ENCODE data around the gene SSH2.

DNA sequence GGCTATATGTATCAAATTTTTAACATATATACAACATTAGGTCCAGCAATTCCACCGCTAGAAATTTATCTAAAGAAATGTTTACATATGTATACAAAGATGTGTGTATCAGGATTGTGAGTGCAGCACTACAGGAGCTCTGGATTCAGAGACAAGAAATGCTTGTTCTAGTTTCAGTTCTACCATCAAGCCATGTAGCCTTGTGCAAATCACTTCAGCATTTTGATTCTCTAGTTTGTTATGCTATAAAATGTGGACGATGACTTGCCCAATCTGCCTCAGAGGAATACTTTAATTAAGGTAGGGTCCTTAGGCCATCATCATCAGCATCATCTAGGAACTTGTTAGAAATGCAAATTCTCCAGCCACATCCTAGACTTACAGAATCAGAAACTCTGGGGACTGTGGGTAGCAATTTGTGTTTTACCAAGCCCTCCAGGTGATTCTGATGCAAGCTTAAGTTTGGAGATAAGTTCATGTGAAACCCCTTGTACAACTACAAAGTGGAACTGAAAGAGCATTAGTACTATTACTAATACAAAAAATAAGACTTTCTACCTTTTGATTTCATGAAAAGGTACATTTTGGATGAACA, 176.1 kb downstream of the SSH2 start:
- TF ChIP-seq, protein P1, sequence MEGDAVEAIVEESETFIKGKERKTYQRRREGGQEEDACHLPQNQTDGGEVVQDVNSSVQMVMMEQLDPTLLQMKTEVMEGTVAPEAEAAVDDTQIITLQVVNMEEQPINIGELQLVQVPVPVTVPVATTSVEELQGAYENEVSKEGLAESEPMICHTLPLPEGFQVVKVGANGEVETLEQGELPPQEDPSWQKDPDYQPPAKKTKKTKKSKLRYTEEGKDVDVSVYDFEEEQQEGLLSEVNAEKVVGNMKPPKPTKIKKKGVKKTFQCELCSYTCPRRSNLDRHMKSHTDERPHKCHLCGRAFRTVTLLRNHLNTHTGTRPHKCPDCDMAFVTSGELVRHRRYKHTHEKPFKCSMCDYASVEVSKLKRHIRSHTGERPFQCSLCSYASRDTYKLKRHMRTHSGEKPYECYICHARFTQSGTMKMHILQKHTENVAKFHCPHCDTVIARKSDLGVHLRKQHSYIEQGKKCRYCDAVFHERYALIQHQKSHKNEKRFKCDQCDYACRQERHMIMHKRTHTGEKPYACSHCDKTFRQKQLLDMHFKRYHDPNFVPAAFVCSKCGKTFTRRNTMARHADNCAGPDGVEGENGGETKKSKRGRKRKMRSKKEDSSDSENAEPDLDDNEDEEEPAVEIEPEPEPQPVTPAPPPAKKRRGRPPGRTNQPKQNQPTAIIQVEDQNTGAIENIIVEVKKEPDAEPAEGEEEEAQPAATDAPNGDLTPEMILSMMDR (conservative IDR thresholded peaks at IDR 0.05): no peak
- TF ChIP-seq EZH2 (IDR thresholded peaks at IDR 0.05; ENCODE audit: low read depth): no peak
